NCI-H69 (cell line): ENCODE measurements around the gene KRT6A.
"Not testable (repeated sequence)": the region's sequence is repeated elsewhere in the genome, so short reads cannot be mapped to it uniquely, and the experiment has no call there.

Experiments used
- DNase-seq: peaks from one replicate; lab custom pipeline; 2025; lab: John Stamatoyannopoulos, UW

Gene KRT6A

DNA sequence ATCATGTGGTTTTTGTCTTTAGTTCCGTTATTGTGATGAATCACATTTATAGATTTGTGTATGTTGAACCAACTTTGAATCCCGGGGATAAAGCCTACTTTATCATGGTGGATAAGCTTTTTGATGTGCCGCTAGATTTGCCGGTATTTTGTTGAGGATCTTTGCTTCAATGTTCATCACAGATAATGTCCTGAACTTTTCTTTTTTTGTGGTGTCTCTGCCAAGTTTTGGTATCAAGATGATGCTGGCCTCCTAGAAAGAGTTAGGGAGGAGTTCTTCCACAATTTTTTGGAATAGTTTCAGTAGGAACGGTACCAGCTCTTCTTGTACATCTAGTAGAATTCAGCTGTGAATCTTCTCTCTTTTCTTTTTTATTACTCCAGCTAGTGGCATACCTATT is 34.2 kb downstream of the KRT6A start:
- no peak for DNase-seq

DNA sequence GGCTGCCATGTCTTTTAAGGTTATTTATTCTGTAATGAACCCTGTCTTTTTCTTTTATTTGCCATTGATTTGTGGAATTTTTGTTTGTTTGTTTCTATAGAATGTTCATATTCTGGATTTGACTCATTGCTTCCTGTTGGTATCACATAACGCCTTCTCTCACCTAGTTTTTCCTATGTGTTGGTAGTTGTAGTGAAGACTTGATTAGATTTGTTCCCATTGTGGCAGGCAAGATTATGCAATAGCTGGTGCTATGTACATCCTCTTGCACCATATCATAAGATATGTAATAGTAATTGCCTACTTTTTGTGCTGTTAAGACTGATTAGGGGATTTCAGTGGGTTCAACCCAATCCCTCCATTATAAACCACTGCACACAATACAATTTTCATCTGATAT is 37.2 kb downstream of the KRT6A start:
- DNase-seq = no peak

DNA sequence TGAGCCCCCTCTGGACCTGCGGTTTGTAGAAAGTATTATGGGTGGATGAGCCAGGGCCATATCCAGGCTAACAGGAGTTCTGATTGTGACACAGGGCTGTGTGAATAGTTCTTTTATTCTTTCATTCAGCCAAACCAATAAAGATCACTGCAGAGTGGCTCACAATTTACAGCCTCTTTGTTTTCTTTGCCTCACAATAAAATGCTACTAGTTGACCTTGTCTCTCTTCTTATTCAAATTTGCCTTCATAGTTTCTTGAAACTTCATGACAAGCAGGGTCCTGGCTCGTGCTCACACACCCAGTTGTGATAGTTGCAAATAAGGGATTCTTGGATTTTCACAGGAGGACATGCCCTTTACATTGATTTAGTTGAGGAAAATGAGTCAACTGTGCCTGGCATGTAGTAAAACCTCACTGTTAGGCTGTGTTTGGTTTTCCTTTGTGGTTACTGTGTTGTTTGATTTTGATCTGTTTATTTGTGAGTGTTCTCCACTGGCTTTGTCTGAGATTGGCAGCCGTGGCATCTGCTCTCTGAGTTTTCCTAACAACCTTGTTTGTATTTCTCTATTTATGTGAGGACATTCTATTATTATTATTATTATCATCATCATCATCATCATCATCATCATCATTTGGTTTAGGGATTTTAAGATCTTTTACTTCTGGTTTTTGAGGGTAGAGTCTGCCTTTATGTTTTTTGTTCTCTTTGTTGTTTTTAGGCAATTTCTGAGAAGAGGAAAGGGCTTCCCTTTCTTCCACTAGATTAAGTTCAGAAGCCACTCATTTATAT is 38.5 kb downstream of the KRT6A start:
- no peak for DNase-seq

DNA sequence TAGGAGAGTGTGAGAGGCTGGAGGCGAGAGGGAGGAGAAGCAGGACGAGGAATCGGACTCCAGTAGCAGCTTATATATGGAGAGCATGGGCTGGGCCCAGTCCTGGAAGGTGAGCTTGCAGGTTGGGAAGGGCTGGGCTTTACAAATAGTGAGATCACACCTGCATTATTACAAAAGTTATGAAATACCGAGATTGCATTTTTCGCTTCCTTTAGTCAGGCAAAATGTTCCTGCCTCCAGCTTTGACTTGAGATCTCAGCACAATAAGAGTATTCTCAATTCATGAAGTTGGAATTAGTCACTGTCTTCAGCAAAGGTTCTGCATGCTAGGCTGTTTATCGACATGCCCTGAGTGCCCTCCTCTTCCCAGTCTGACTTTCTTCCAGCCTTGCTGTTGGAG is 41.0 kb downstream of the KRT6A start, which contains the start of gene KRT6B:
Gene KRT6B, minus strand, starts transcription at position 46 of the 400 bp plus-strand sequence. CDS start 68 bp downstream, outside the sequence.
- no peak for DNase-seq

DNA sequence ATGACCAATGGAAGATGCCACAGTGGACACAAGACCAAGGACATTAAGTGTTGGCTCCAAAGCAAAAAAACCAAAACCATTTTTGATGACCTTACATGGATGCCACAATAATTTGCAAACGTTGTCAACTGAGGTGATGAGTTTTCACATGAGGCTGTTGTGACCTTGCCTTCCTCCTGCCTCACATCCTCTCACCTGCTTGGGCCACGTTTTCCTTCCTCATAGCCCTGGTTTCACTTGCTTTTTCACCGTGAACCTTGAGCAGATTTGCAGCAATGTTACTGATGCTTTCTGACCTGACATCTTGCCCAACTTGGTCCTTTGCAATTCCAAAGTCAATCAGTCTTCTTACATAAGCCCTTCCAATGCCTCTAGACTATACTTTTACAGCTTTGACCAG is 44.8 kb downstream of the KRT6A start:
- DNase-seq = no peak

DNA sequence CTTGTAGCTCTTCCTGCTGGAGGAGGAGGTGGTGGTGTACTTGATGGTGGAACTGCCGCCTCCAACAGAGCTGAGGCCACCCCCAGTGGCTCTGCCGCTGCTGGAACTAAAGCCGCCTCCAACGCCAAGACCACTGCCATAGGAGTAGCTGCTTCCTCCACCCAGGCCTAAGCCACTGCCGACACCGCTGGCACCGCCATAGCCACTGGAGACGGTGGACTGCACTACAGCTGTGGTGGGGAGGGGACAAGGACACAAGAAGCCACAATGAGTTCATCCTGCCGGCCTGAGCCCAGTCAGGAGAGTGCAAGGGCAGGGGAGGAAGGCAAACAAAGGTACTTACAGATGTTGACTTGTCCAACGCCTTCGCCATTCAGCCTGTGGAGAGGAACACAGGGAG is 45.9 kb downstream of the KRT6A start:
- not testable (repeated sequence) for DNase-seq

DNA sequence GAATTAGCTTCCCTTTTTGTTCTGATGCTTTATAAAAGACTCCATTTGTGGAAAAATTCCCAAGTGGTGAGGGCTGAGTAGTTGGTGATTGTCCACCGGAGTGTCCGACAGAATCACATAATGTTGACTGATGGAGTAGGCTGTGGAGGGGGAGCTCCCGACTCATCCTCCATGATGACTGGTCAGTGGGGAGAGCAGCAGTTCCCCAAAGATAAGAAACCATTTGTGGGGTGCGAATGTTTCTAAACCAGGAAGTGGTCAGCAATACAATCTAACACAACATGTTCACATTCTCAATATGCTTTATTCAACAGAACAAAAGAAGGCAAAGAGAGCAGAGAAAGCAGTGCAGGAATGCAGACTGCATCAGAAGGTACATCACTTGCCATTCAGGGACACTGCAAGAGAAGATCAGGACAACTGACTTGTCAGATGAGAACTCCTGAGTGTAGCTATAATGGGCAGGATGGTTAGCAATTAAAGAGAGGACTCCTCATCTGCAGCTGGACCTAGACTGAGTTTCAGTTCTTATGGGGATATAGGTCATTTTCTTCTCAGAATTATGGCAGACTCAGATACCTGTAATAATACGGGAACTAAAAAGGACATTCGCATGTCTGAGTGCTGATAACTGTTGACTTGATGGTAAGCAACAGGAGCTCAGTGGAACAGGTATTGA is 46.6 kb downstream of the KRT6A start:
- DNase-seq = no peak

DNA sequence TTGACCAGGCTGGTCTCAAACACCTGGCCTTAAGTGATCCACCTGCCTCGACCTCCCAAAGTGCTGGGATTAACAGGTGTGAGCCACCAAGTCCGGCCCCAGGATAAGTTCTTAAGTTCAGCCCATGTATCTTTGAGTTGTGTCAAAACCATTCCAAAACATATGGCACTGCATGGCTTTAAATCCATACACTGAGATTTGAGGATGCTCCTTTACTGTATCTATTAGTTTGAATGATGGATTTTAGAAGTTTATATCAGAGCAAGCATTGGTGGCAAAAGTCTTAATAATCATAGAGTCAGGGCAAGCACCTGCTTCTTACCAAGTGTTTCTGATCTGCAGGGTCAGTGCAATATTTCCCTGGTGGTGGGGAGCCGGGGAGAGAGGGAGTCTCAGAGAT is 47.2 kb downstream of the KRT6A start:
- no peak for DNase-seq

DNA sequence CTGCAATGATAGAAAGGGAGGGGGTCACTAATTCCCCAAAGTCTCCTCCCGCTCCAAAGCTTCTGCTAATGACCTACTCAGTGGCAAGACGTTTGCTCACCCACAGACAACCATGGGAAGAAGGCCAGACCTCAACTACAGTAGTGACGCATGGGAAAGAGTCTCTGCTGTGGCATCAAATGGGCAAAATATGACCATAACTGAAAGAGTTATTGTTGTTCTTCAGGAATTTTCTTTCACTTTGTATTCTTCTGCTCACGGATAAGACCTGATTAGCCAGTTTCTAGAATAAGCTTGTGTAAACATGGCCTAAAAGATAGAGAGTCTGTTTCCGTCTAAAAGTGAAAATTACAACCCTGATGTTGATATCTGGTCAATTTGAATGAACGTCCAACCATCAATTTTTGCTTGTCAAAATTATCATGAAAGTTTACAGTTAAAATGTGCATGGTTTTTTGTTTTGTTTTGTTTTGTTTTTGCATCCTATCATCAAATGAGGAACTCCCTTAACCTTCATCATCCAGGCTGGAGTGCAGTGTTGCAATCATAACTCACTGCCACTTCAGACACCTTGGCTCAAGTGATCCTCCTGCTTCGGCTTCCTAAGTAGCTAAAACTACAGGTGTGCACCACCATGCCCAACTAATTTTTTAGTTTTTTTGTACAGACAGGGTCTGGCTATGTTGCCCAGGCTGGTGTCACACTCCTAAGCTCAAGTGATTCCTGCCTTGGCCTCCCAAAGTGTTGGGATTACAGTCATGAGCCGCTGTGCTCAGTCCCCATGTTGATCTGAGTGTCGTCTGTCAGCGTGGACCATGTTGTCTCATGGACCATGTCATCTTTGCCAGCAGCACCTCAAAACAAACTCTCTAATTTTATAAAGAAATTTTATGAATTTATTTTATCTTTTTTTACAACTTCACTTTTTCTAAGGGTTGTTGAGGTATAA is 48.1 kb downstream of the KRT6A start:
- DNase-seq = no peak

DNA sequence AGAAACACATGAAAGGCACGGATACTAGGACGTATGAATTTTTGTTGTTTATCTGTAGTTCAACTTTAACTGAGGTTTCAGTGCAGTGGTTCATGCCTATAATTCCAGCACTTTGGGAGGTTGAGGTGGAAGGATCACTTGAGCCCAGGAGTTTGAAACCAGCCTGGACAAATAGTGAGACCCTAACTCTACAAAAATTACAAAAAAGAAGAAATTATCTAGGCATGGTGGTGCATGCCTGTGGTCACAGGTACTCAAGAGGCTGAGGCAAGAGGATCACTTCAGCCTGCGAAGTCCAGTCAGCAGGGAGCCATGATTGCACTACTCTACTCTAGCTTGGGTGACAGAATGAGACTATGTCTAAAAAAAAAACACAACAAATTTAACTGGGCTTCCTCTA is 49.1 kb downstream of the KRT6A start:
- DNase-seq = no peak

DNA sequence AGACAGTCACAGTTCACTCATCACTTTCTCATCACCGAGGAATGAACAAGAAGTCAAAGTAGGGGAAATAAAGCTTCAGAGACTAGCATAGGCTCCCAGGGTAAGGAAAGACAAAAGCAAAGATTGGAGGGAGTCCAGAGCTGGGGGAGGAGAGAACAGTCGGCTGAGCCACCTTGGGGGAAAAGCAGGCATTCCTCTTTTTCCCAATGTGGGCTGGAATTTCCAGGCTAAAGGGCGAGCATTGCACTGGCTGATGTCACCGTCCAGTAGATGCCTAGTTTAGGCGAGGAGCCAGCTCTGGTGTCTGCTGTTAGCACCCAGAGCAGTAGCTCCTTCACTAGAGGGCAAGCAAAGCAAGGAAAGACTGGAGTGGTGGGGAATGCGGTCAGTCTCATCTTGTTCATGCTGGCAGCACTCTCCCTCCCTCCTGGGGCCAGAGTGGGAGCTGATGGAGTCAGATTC is 50.4 kb downstream of the KRT6A start:
- peak; percentile 47 for DNase-seq

DNA sequence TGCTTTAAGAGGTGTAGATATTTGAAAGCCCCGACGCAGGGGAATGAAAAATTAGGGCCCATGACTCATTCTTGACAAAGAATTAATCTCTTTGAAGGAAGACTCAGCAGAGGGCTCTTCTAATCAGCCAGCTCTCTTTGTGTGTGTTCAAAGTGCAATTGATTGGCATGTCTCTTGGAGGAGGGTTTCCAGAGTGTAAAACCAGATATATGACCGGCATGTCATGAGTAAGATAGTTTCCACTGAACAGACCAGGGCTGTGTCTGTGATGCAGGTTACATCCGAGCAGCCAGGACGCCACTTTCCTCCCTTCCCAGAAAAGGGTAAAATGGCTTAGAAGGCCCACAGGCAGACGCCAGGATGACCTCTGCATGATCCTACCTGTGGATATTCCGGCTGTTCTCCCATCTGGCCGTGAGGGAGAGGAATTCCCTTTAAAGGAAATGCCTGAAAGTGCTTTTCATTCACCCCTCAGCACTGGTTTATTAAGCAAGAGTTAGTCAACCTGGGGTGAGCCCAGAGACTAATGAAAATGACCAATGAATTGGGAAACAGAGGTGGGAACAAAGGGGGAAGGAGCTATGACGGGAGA is 51.6 kb downstream of the KRT6A start:
- DNase-seq = peak; percentile 37

DNA sequence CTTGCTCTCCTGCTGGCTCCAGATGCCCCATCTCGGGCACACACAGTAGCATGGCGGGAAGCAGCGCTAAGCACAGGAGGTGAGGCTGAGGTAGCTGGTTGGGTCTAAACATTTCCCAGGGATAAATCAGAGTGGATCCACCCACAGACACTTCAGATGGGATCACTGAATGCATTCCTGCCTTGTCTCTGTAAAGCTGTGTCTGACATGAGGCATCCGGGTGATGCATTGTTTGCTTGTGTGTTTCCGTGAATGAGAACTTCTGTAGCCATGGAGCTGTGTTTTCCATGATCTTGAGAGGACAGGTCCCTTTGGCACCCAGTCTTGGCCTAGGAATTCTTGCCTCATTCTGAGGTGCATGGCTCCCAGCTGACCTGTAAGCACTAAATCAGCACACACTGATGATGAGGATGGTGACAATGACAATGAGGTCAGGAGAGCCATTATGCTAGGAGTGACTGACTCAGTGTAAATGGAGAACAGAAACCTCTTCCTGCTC is 52.2 kb downstream of the KRT6A start:
- DNase-seq = no peak

DNA sequence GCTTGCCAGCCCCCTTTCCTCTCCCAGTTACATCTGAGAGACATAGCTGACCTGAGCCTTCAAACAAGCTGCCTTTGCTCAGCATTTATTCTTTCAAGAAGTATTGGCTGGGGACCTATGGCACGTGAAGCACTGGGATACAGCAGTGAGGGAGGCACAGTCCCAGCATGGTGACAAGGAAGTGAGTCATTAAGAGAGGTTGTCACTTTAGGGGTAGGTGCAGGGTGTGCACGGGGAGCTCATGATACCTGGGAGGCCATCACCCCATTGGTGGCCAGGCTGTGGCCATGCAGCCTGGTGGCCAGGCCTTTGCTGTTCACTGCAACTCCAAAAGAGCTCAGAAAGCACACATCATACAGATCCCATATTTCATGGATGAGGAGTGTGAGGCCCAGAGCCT is 53.2 kb downstream of the KRT6A start:
- DNase-seq = no peak

DNA sequence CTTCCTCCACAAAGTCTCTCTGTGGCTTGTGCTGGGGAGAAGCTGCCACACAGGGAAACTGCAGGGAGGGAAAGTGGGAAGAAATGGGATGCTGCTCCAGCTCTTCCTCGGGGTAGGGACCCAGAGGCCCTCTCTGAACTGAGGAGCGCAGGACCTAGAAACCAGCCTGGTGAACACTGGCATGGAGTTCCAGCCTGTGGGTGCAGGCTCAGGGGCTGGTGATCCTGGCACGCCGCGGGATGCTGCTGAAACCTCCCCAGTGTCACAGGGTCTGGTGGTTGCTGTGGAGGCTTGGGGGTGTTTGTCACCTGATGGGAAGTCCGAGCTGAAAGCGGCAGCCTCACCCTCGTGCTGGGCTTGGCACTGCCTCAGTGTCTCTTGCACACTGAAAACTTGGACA is 53.6 kb downstream of the KRT6A start:
- DNase-seq = no peak

DNA sequence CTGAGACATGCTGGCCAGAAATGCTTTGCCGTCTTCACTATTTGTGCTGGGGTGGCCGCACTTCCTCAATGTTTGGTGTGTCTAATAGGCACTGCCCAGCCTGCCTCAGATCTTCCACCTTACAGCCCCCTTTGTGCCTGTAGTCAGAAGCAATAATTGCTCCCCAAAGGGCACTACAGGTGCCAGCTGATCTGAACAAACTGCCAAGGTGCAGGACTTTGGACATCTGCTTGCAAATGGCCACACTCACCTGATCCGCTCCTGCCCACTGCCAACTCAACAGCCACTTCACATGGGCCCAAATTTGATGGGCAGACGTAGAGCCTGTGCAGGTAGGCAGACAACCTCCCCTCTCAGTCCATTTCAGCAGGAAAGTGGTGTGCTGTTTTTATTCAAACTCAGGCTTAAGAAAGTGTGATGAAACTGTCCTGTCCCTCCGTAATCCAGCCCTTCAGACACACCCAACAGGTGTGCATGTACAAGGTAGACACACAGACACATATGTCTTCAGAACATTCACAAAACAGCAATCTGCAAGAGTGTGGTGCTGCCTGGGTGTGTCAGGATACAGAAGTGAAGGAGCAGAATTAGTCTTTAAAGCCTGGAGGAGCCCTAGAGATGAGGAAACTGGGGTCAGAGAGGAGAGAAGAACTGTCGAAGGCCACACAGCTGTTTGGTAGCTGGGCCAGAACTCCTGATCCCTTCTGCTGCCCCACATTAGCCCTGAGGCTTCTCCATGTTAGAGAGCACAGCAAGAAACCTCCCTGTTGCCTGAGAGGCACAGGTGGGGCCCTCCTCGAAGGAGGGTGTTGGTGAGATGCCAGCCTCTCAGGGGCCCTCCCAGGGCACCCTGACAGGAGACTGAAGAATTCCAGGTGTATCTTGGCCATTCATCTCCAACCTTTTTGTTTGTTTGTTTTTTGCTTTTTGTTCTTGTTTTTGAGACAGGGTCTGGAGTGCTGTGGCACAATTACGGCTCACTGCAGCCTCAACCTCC is 54.5 kb downstream of the KRT6A start:
- peak; percentile 27 for DNase-seq

DNA sequence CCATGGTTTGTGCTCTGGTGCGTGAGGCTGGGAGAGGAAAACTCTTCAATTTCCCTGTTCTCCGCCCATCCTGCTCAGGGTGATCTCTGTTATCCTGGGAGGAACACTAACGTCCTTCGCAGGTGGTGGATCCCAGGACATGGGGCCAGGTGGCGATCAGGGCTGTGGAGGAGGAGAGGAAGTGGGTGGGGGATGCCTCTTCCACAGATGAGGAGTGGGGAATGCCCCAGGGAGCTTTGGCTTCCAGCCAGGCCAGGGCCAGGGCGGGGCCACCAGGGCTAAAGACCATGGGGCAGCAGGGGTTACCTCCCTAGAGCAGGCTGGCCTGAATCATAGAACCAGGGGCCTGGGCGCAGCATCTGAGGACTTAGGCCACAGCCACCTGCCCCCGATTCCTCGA is 55.5 kb downstream of the KRT6A start:
- peak; percentile 20 for DNase-seq
